HG02943 (cell line): ENCODE data around the gene CTDSP1.

Experiments used
- ATAC-seq: cut with Tn5 transposase; IDR thresholded peaks from one replicate; pipeline ENCODE4 v1.9.1; 2021; ENCODE audit warnings: mild to moderate bottlenecking, low read depth, moderate library complexity; ENCODE audit not compliant: unreplicated experiment

The CTDSP1 gene

DNA sequence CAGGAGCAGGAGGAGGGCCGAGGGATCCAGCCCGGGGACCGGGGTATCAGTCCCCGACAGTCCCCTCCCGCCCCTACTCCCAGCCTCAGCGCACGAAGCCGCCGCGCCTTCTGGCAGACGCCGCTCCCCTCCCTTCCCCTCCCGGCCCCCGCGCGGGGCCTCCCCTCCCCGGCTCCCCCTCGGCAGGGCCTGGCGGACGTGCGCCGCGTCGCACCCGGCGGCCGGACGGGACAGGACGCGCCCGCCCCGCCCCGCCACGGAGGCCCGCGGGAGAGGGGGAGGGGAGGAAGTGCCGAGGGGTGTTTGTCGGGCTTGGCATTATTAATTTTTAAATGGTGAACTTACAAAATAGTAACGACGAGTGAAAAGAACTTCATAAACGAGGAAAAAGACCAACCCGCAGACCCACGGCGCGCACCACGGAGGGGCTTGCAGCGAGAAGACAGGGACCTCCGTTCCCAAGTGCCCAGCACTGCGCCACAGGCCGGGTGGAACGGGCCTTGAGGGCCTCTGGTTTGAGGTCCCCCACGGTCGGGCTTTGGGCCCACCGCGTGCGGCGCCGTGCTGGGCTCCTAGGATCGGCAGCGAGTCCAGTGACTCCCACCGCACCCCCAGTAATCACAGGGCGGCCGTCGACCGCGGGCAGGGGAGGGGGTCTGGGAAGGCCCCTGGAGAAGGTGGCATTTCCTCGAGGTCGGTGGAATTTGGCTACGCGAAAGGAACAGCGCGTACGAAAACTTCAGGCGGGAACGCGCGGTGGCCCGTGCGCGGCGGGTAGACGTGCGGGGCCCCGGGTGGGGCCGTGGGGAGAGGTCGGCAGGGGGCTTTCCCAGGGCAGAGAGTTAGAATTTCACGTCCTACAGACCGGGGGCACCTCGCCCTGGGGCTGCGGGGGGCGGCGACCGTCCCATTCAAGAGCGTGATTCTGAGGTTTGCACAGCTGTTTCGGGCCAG lies 954 bp upstream of the CTDSP1 start:
- no peak for ATAC-seq

DNA sequence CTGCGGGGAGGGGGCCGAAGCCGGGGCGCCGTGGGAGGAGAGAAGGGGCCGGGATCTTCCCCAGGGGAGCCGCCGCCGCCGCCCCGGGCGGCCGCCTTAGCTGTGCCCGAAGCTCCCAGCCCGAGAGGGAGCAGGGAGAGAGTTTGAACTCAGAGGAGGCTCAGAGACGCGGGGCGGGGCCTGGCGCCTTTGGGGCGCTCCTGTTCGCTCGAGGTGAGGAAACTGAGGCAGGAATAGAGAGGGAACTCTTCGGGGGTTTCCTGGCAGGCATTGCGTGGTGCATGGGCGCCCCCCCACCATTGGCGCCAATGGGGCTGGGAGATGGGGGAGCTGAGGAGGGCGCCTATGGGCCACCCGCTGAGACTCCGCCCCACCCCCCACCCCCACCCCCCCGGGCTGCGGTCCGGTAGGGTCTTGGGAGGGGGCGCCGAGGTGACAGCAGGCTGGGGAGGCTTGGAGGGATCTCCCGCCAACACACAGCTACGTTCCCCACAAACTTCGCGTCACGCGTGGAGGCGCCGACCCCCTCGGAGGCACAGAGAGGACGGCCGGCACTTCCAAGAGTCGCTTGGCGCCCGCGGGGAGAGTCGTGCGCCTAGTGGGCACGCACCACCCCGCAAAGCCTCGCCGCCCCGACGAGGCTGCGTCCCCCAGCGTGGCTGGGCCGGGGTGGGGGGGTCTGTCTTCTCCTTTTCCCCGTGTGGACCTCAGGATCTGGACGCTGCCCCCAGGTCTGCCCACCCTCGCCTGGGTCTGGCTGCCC lies 680 bp downstream of the CTDSP1 start:
- ATAC-seq, result no peak

GRCh38 chr2:218400930-218401881 lies 1.5 kb downstream of the CTDSP1 start:
- ATAC-seq, result no peak

- no peak for ATAC-seq
Observed at GRCh38 chr2:218401890-218402289, 2.2 kb downstream of the CTDSP1 start.

DNA sequence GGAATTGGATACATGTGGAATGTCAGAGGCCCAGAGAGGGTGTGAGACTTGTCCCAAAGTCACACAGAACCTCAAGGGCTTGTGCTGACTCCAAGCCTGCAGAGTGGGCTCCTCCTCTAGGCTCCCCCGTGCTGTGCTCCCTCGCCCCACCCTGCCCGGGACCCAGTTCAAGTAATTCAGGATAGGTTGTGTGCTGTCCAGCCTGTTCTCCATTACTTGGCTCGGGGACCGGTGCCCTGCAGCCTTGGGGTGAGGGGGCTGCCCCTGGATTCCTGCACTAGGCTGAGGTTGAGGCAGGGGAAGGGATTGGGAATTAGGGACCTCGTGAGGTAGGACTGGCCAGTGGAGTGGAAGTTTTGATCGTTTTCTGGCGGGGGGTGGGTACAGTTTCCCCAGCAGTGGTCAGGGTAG lies 2.8 kb downstream of the CTDSP1 start:
- ATAC-seq, result no peak

DNA sequence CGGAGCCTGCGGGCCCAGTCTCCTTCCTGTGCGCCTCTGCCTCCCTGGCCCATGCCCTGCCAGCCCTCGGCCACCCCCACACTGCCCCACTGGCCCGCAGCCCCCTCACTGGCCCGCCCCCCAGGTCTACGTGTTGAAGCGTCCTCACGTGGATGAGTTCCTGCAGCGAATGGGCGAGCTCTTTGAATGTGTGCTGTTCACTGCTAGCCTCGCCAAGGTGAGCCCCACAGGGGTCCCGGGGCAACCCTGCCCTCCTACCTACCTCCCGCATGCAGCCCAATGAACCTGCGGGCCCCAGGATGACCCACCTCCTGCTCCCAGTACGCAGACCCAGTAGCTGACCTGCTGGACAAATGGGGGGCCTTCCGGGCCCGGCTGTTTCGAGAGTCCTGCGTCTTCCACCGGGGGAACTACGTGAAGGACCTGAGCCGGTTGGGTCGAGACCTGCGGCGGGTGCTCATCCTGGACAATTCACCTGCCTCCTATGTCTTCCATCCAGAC lies 3.3 kb downstream of the CTDSP1 start:
- ATAC-seq, result no peak

DNA sequence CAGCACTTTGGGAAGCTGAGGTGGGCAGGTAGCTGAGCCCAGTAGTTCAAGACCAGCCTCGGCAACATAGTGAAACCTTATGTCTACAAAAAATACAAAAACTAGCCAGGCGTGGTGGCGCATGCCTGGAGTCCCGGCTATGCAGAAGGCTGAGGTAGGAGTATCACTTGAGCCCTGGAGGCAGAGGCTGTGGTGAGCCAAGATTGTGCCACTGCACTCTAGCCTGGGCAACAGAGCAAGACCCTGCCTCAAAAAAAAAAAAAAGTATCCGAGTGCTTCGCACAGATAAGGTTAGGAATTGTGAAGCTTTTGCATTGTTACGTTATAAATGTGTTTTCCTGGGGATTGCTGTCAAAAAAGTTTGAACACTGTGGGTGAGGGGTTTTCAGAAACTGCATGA lies 4.1 kb downstream of the CTDSP1 start:
- ATAC-seq, result no peak

DNA sequence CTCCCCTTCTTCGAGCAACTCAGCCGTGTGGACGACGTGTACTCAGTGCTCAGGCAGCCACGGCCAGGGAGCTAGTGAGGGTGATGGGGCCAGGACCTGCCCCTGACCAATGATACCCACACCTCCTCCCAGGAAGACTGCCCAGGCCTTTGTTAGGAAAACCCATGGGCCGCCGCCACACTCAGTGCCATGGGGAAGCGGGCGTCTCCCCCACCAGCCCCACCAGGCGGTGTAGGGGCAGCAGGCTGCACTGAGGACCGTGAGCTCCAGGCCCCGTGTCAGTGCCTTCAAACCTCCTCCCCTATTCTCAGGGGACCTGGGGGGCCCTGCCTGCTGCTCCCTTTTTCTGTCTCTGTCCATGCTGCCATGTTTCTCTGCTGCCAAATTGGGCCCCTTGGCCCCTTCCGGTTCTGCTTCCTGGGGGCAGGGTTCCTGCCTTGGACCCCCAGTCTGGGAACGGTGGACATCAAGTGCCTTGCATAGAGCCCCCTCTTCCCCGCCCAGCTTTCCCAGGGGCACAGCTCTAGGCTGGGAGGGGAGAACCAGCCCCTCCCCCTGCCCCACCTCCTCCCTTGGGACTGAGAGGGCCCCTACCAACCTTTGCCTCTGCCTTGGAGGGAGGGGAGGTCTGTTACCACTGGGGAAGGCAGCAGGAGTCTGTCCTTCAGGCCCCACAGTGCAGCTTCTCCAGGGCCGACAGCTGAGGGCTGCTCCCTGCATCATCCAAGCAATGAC lies 4.8 kb downstream of the CTDSP1 start:
- ATAC-seq, result no peak

DNA sequence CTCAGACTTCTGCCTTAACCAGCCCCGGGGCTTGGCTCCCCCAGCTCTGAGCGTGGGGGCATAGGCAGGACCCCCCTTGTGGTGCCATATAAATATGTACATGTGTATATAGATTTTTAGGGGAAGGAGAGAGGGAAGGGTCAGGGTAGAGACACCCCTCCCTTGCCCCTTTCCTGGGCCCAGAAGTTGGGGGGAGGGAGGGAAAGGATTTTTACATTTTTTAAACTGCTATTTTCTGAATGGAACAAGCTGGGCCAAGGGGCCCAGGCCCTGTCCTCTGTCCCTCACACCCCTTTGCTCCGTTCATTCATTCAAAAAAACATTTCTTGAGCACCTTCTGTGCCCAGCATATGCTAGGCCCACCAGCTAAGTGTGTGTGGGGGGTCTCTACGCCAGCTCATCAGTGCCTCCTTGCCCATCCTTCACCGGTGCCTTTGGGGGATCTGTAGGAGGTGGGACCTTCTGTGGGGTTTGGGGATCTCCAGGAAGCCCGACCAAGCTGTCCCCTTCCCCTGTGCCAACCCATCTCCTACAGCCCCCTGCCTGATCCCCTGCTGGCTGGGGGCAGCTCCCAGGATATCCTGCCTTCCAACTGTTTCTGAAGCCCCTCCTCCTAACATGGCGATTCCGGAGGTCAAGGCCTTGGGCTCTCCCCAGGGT lies 5.5 kb downstream of the CTDSP1 start:
- ATAC-seq, result no peak

DNA sequence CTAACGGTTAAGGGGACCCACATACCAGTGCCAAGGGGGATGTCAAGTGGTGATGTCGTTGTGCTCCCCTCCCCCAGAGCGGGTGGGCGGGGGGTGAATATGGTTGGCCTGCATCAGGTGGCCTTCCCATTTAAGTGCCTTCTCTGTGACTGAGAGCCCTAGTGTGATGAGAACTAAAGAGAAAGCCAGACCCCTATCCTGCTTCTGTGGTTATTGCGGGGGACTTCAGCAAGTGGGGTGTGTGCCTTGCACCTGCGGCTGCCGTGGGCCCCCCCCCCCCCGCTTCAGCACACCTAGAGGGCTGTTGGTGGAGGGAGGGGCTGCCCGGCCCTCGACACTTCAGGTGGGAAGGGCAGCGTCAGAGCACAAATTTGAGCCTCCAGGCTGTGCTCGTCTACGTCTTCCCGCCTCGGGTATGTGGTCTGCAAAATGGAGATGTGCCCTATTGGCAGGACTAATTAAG lies 6.1 kb downstream of the CTDSP1 start:
- ATAC-seq, result peak; percentile 21

- ATAC-seq, result peak; percentile 57
Observed at GRCh38 chr2:218406209-218406948, 6.7 kb downstream of the CTDSP1 start.

DNA sequence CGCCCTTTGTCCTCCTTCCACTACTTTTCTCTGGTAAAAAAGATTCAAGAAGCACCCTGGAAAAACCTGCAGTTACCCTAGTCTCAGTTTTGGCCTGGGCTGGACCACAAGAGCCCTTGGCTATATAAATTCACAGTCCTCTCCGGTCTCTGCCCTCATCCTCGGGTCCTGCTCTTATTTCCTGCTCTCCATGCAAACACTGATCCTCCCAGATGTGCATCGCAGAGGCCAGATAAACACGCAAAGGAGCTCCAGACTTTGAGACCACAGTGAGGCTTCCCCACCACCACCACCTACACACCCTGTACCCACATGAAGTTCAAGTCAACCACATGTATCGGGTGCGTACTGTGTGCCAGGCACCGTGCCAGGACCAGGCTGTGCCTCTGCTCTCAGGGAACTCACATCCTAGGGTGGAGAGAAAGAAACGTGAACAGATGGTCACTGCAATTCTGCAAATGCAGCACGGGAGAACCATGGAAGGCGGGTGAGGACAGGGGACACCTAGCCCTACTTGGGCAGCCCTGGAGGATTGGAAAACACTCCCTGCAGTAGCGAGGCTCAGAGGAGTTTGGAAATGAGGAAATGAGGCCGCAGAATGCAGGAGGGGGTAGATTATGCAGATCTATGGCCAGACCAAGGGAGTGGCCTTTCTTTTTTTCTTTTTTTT lies 7.4 kb downstream of the CTDSP1 start:
- ATAC-seq, result no peak

DNA sequence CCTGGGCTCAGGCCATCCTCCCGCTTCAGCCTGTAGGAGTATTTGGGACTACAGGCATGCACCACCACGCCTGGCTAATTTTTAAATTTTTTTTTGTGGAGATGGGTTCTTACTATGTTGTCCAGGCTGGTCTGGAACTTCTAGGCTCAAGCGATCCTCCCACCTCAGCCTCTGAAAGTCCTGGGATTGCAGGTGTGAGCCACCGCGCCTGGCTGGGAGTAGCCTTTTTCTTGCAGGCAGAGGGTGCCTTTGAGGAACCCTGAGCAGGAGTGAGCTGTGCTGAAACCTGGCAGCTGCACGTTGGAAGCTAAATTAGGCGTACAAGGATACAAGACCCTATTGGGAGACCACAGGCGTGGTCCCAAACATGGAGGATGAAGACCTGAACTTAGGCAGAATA lies 8.0 kb downstream of the CTDSP1 start:
- no peak for ATAC-seq

GRCh38 chr2:218418321-218418716 lies 18.7 kb downstream of the CTDSP1 start:
- ATAC-seq, result no peak

DNA sequence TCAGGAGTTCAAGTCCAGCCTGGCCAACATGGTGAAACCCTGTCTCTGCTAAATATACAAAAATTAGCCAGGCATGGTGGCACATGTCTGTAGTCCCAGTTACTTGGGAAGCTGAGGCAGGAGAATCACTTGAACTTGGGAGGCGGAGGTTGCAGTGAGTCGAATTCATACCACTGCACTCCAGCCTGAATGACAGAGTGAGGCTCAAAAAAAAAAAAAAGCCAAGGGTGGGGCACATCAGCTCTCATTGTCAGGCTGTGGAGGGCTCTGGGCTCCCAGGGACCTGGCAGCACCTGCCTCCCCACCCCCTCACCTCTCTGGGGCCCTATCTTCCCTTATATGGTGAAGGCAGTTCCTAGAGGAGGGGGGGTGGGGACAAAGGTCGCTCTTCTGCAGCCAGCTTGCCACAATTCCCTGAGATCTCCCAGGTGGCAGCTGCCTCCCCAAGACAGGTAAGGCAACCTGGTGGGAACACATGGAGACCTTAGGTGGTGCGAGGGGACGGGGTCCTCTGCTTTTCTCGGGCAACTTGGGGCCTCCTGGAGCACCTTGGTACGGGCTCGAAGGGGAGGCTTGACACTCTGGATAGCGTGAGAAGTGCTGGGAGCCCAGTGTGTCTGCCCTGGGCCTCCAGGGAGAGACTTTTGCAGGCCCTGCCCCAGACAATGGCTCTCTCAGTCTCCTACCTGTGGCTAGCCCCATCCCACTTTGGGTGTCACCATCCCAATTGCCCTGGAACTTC lies 19.2 kb downstream of the CTDSP1 start, which contains the start of gene VIL1:
VIL1 (plus strand) TSS at position 407 of the 742 bp plus-strand sequence. CDS start 4,656 bp downstream, outside the sequence.
- no peak for ATAC-seq

DNA sequence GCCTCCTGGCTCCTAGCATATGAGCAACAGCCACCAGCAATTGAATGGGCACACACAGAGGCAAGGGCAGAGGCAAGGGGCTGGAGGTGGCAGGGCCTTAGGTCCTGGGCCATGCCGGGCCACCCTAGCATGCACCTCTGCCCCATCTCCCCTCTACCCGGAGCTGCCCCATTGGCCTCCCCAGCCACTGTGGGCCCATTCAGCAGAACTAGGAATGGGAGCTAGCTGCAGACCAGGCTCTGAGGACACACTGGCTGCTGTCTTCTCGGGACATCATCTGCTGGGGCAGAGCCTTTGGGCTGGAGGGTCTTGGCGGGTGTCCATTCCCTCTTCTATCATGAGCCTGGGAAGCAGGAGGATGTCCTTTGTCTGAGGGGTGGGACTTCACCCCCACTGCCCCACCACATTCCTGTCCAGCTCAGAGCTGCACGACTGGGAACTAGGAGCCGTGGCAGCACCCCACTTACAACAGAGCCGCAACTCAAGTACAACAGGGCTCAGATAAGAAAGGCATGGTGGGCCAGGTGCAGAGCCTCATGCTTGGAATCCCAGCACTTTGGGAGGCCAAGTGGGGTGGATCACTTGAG lies 20.1 kb downstream of the CTDSP1 start:
- ATAC-seq, result no peak

DNA sequence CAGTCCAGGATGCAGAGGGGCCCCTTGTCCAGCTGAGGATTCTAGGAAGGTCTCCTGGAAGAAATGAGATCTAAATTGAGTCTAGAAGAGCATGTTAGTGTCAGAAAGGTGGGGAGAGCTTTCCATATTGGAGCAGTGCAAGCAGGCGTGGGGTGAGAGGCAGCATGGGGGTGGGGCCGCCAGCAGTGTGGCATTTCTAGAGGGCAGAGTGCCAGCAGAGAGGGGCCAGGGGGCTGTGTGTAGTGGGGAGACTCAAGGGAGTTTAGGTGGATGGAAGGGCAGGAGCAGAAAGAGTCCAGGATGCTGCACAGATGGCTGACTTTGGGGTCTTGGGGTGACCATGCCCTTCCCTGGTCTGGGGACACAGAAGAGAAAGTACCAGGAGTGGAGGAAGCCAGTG lies 21.4 kb downstream of the CTDSP1 start:
- no peak for ATAC-seq
